SU-DHL-6 (cell line): ENCODE data around the gene IVNS1ABP.

Experiments used
- H2AFZ ChIP-seq: fragments of 200-600 bp; sonication (generic); 2 replicates; pipeline ENCODE4 v1.6.1; 2014; ENCODE audit warnings: low read depth, mild to moderate bottlenecking, moderate library complexity, mixed read lengths, antibody characterized with exemption, low read length; ENCODE audit not compliant: severe bottlenecking
- H3F3A ChIP-seq: fragments of 200-600 bp; shearing (Covaris generic); 2 replicates; pipeline ENCODE4 v1.6.0; 2016; ENCODE audit warnings: antibody characterized with exemption, mild to moderate bottlenecking; ENCODE audit not compliant: insufficient read depth
- H3K27ac ChIP-seq: fragments of 200-600 bp; sonication (generic); 2 replicates; pipeline ENCODE4 v1.5.1; 2016; ENCODE audit warnings: low read depth, mild to moderate bottlenecking, low read length, moderate library complexity, mixed read lengths
- H3K27me3 ChIP-seq: fragments of 200-600 bp; sonication (generic), shearing (Covaris generic); 2 replicates; pipeline ENCODE4 v1.6.0; 2014; ENCODE audit warnings: mild to moderate bottlenecking, low read length
- H3K36me3 ChIP-seq: fragments of 200-600 bp; sonication (generic); 2 replicates; pipeline ENCODE4 v1.6.1; 2014; ENCODE audit warnings: mild to moderate bottlenecking, low read length, mixed read lengths
- H3K4me2 ChIP-seq: fragments of 300-600, 200-600 bp; shearing (Covaris generic), sonication (generic); 2 replicates; pipeline ENCODE4 v1.6.0; 2014; ENCODE audit warnings: low read length, low read depth, mild to moderate bottlenecking; ENCODE audit not compliant: poor library complexity, severe bottlenecking
- H3K4me3 ChIP-seq: fragments of 200-600 bp; sonication (generic); 2 replicates; pipeline ENCODE4 v1.5.1; 2014; ENCODE audit warnings: antibody characterized with exemption, low read length, mild to moderate bottlenecking, mixed read lengths; ENCODE audit not compliant: insufficient read depth, poor library complexity, severe bottlenecking
- H3K79me2 ChIP-seq: fragments of 200-600 bp; sonication (generic); 2 replicates; pipeline ENCODE4 v1.6.1; 2014; ENCODE audit warnings: mild to moderate bottlenecking, low read length, moderate library complexity; ENCODE audit not compliant: insufficient read depth
- H3K9ac ChIP-seq: fragments of 200-600 bp; sonication (generic); 2 replicates; pipeline ENCODE4 v1.7.0; 2014; ENCODE audit warnings: mild to moderate bottlenecking, low read length
- H3K9me2 ChIP-seq: fragments of 200-600 bp; sonication (generic); replicated peaks from 2 replicates; pipeline ENCODE4 v1.6.1; 2014; ENCODE audit warnings: low read length; ENCODE audit not compliant: insufficient read depth
- H3K9me3 ChIP-seq: fragments of 200-600 bp; sonication (generic); 2 replicates; pipeline ENCODE4 v1.6.1; 2014; ENCODE audit warnings: low read length, mixed read lengths; ENCODE audit not compliant: insufficient read depth
- H4K20me1 ChIP-seq: fragments of 200-600 bp; sonication (generic); 2 replicates; pipeline ENCODE4 v1.6.1; 2014; ENCODE audit warnings: low read depth, mild to moderate bottlenecking, antibody characterized with exemption, low read length, moderate library complexity, mixed read lengths
- EZH2phosphoT487 ChIP-seq: fragments of 200-600 bp; sonication (generic), shearing (Covaris generic); conservative IDR thresholded peaks from 2 replicates; pipeline ENCODE4 v1.6.1; 2018; ENCODE audit warnings: mild to moderate bottlenecking, antibody characterized with exemption, low read length, moderate library complexity, mixed read lengths
- TF ChIP-seq, protein P1 (sequence below): fragments of 200-600 bp; sonication (generic); IDR thresholded peaks from one replicate; pipeline ENCODE4 v1.5.1; 2017; ENCODE audit warnings: antibody characterized with exemption, mild to moderate bottlenecking, low read length, moderate library complexity; ENCODE audit not compliant: insufficient read depth, poor library complexity, severe bottlenecking

IVNS1ABP gene

DNA sequence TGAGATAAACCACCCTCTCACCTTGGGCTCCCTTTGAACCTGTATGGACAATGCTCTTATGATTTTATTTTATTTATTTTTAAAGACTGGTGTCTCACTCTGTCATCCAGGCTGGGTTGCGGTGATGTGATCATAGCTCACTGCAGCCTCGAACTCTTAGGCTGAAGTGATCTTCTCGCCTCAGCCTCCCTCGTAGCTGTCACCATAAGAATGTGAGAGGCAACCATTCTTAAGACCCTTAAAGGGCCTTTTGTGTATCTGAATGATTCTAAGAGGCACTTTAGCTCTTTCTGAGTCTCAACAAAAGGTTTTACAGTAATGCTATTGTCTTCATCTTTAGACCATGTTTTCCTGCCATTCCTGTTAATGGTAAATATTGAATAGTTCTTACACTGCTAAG lies 67.0 kb downstream of the IVNS1ABP start:
- Histone ChIP-seq H3K27me3 (no peaks in the 10 kb centered on the region), H3K9ac (no peak overlapping the region), H3K4me2 (no peak overlapping the region), H3F3A (no peaks in the 10 kb centered on the region), H3K9me2 (no peaks in the 10 kb centered on the region), H3K27ac (no peak overlapping the region), H4K20me1 (no peaks in the 10 kb centered on the region), H3K36me3 (no peaks in the 10 kb centered on the region), H3K9me3 (no peaks in the 10 kb centered on the region), H3K79me2 (no peaks in the 10 kb centered on the region), H2AFZ (no peak overlapping the region), H3K4me3 (no peak overlapping the region)
- no peak for TF ChIP-seq EZH2phosphoT487
- TF ChIP-seq, protein P1, sequence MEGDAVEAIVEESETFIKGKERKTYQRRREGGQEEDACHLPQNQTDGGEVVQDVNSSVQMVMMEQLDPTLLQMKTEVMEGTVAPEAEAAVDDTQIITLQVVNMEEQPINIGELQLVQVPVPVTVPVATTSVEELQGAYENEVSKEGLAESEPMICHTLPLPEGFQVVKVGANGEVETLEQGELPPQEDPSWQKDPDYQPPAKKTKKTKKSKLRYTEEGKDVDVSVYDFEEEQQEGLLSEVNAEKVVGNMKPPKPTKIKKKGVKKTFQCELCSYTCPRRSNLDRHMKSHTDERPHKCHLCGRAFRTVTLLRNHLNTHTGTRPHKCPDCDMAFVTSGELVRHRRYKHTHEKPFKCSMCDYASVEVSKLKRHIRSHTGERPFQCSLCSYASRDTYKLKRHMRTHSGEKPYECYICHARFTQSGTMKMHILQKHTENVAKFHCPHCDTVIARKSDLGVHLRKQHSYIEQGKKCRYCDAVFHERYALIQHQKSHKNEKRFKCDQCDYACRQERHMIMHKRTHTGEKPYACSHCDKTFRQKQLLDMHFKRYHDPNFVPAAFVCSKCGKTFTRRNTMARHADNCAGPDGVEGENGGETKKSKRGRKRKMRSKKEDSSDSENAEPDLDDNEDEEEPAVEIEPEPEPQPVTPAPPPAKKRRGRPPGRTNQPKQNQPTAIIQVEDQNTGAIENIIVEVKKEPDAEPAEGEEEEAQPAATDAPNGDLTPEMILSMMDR: no peak

DNA sequence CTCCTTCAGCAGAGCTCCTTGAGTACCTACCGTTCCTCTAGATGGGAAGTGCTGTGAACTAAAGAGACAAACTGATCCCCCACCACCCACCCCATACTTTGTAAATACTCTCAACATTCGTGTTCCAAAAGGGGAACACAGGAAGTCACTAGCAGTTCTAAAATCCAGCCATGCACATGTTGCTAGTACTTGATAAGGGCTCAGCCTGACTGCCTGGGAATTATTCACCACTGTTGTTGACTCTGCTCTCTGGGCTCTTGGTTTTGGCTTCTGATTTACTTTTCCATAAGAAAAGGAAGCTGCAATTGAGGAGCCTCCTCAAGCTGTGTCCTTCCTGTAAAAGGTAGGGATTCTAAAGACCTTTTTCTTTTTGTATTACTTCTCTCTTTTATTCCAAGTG lies 67.5 kb downstream of the IVNS1ABP start:
- no peaks in the 10 kb centered on the region for H3K79me2 ChIP-seq

More for the DNA sequence above, 67.5 kb downstream of the IVNS1ABP start:
- no peak overlapping the region for H2AFZ ChIP-seq
- H3K9ac ChIP-seq: no peak overlapping the region
- no peak for TF ChIP-seq EZH2phosphoT487
- TF ChIP-seq, protein P1: no peak
- H3K9me3 ChIP-seq: no peaks in the 10 kb centered on the region
- H3K4me2 ChIP-seq: no peak overlapping the region
- H3K4me3 ChIP-seq: no peak overlapping the region
- H3K36me3 ChIP-seq: no peaks in the 10 kb centered on the region
- H3K27ac ChIP-seq: no peak overlapping the region
- H3K27me3 ChIP-seq: no peaks in the 10 kb centered on the region
- no peaks in the 10 kb centered on the region for H3F3A ChIP-seq
- no peaks in the 10 kb centered on the region for H3K9me2 ChIP-seq
- no peaks in the 10 kb centered on the region for H4K20me1 ChIP-seq
